BLaER1 treated with 17β-estradiol and CSF1 and Interleukin-3, amounts not matched to agents 10 nM and 100 nM (cell line): Measurements from ENCODE around the gene ANXA7.

Experiments
- H3K27ac ChIP-seq, 11 experiments: shearing (Covaris generic); formaldehyde crosslinking; 2 replicates each; pipeline ENCODE4 v1.8.1; 2022
- H3K27me3 ChIP-seq, 11 experiments: shearing (Covaris generic); formaldehyde crosslinking; 2 replicates each; pipeline ENCODE4 v1.8.1; 2022
- H3K36me3 ChIP-seq, 11 experiments: shearing (Covaris generic); formaldehyde crosslinking; 2 replicates each; pipeline ENCODE4 v1.8.1; 2022
- H3K4me1 ChIP-seq, 10 experiments: shearing (Covaris generic); formaldehyde crosslinking; 2 replicates each; pipeline ENCODE4 v1.8.1; 2022
- H3K4me2 ChIP-seq, 11 experiments: shearing (Covaris generic); formaldehyde crosslinking; 2 replicates each; pipeline ENCODE4 v1.8.1; 2022
- H3K4me3 ChIP-seq, 10 experiments: shearing (Covaris generic); formaldehyde crosslinking; 2 replicates each; pipeline ENCODE4 v1.8.1; 2022
- H3K9ac ChIP-seq, 11 experiments: shearing (Covaris generic); formaldehyde crosslinking; 2 replicates each; pipeline ENCODE4 v1.8.1; 2022
- H3K9me3 ChIP-seq, 11 experiments: shearing (Covaris generic); formaldehyde crosslinking; replicated peaks in 1 of 11; 2 replicates each; pipeline ENCODE4 v1.8.1; 2022
- H4K20me1 ChIP-seq, 11 experiments: shearing (Covaris generic); formaldehyde crosslinking; 2 replicates each; pipeline ENCODE4 v1.8.1; 2022
- Cebpa-rat ChIP-seq, 11 experiments: shearing (Covaris generic); IDR thresholded peaks; 2 replicates each; pipeline ENCODE4 v1.8.1; 2022

Gene ANXA7

GRCh38 chr10:73414230-73414945 is 530 bp upstream of the ANXA7 start:
- H3K27ac ChIP-seq, result peak overlapping the region in 9 of 11 experiments; percentile 84 to 98 (median 96); a peak in 17 of 22 replicates

GRCh38 chr10:73413108-73413527 is 740 bp downstream of the ANXA7 start:
- peaks cover 17 to 46% (median 25%) of the 10 kb centered on the region in 10 experiments for H3K4me1 ChIP-seq
- H4K20me1 ChIP-seq, result peaks cover 15 to 49% (median 35%) of the 10 kb centered on the region in 11 experiments; a peak in 20 of 22 replicates
- H3K4me2 ChIP-seq, result peak overlapping the region; percentile 73 to 100 (median 94)
- peaks cover under 1 to 17% (median 14%) of the 10 kb centered on the region in 11 experiments; a peak in 15 of 22 replicates for H3K36me3 ChIP-seq
- TF ChIP-seq Cebpa-rat (IDR thresholded peaks at IDR 0.05), result no peak
- H3K9ac ChIP-seq, result peak overlapping the region; percentile 89 to 99 (median 96)
- no peaks in the 10 kb centered on the region for H3K27me3 ChIP-seq
- H3K4me3 ChIP-seq, result peak overlapping the region; percentile 78 to 98 (median 90)
- peak overlapping the region; percentile 84 to 98 (median 94) for H3K27ac ChIP-seq
- 0 out of 22 replicates have a peak, but pooled peaks cover 0 to 3% (median 0%) of the 10 kb centered on the region in 11 experiments for H3K9me3 ChIP-seq

More at GRCh38 chr10:73414230-73414945, 530 bp upstream of the ANXA7 start:
- no peak for TF ChIP-seq Cebpa-rat (IDR thresholded peaks at IDR 0.05)
- peaks cover 6 to 36% (median 22%) of the 10 kb centered on the region in 11 experiments; a peak in 19 of 22 replicates for H4K20me1 ChIP-seq
- H3K4me1 ChIP-seq, result peaks cover 17 to 37% (median 25%) of the 10 kb centered on the region in 10 experiments
- H3K4me2 ChIP-seq, result peak overlapping the region; percentile 79 to 98 (median 91)
- peak overlapping the region; percentile 78 to 98 (median 90) for H3K4me3 ChIP-seq
- H3K9ac ChIP-seq, result peak overlapping the region; percentile 89 to 99 (median 96)
- no peaks in the 10 kb centered on the region for H3K27me3 ChIP-seq
- H3K36me3 ChIP-seq, result peaks cover 0 to 16% (median 14%) of the 10 kb centered on the region in 11 experiments; a peak in 11 of 22 replicates
- H3K9me3 ChIP-seq, result 0 out of 22 replicates have a peak, but pooled peaks cover 0 to 3% (median 0%) of the 10 kb centered on the region in 11 experiments

DNA sequence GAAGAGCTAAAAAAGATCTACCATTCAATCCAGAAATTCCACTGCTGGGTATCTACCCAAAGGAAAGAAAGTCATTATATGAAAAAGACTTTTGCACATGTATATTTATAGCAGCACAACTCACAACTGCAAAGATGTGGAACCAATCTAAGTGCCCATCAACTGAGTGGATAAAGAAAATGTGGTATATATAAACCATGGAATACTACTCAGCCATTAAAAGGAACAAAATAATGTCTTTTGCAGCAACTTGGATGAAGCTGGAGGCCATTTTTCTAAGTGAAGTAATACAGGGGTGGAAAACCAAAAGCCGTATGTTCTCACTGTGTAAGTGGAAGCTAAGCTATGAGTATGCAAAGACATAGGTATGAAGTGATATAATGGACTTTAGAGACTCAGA is 3.0 kb downstream of the ANXA7 start:
- Histone ChIP-seq H3K4me3 (no peak overlapping the region), H3K27me3 (no peaks in the 10 kb centered on the region), H4K20me1 (peaks cover 31 to 71% (median 57%) of the 10 kb centered on the region in 11 experiments), H3K9me3 (0 out of 22 replicates have a peak, but pooled peaks cover 0 to 3% (median 0%) of the 10 kb centered on the region in 11 experiments), H3K27ac (no peak overlapping the region), H3K9ac (no peak overlapping the region), H3K4me2 (peak overlapping the region in 1 of 11 experiments; percentile 3; a peak in 2 of 22 replicates), H3K36me3 (peaks cover 12 to 38% (median 29%) of the 10 kb centered on the region in 11 experiments; a peak in 20 of 22 replicates), H3K4me1 (peaks cover 17 to 46% (median 25%) of the 10 kb centered on the region in 10 experiments)
- no peak for TF ChIP-seq Cebpa-rat (IDR thresholded peaks at IDR 0.05)

GRCh38 chr10:73408978-73409521 is 4.8 kb downstream of the ANXA7 start:
- H3K27me3 ChIP-seq, result no peaks in the 10 kb centered on the region
- no peak overlapping the region for H3K9ac ChIP-seq
- H3K9me3 ChIP-seq, result 0 out of 22 replicates have a peak, but pooled peaks cover 0 to 3% (median 0%) of the 10 kb centered on the region in 11 experiments
- H3K4me3 ChIP-seq, result no peak overlapping the region
- H3K36me3 ChIP-seq, result peaks cover 12 to 42% (median 29%) of the 10 kb centered on the region in 11 experiments; a peak in 20 of 22 replicates
- peaks cover 40 to 90% (median 75%) of the 10 kb centered on the region in 11 experiments for H4K20me1 ChIP-seq
- H3K4me2 ChIP-seq, result peak overlapping the region in 4 of 11 experiments; percentile 15 to 38 (median 28); a peak in 5 of 22 replicates
- H3K27ac ChIP-seq, result no peak overlapping the region
- peaks cover 10 to 42% (median 17%) of the 10 kb centered on the region in 10 experiments for H3K4me1 ChIP-seq
- no peak for TF ChIP-seq Cebpa-rat (IDR thresholded peaks at IDR 0.05)

GRCh38 chr10:73408061-73408460 is 5.8 kb downstream of the ANXA7 start:
- no peak overlapping the region for H3K27ac ChIP-seq
- H3K4me1 ChIP-seq, result peaks cover 7 to 41% (median 15%) of the 10 kb centered on the region in 10 experiments
- peaks cover 12 to 50% (median 30%) of the 10 kb centered on the region in 11 experiments; a peak in 20 of 22 replicates for H3K36me3 ChIP-seq
- 0 out of 22 replicates have a peak, but pooled peaks cover 0 to 3% (median 0%) of the 10 kb centered on the region in 11 experiments for H3K9me3 ChIP-seq
- H3K4me3 ChIP-seq, result no peak overlapping the region
- peaks cover 45 to 99% (median 85%) of the 10 kb centered on the region in 11 experiments for H4K20me1 ChIP-seq
- TF ChIP-seq Cebpa-rat (IDR thresholded peaks at IDR 0.05), result no peak
- H3K27me3 ChIP-seq, result no peaks in the 10 kb centered on the region
- H3K9ac ChIP-seq, result no peak overlapping the region
- no peak overlapping the region for H3K4me2 ChIP-seq

- no peak overlapping the region for H3K4me3 ChIP-seq
- H3K27me3 ChIP-seq, result no peaks in the 10 kb centered on the region
- H3K4me2 ChIP-seq, result no peak overlapping the region
- peaks cover 12 to 52% (median 32%) of the 10 kb centered on the region in 11 experiments; a peak in 20 of 22 replicates for H3K36me3 ChIP-seq
- no peak for TF ChIP-seq Cebpa-rat (IDR thresholded peaks at IDR 0.05)
- H4K20me1 ChIP-seq, result peaks cover 45 to 99% (median 91%) of the 10 kb centered on the region in 11 experiments
- H3K4me1 ChIP-seq, result peaks cover 2 to 35% (median 9%) of the 10 kb centered on the region in 10 experiments
- H3K9me3 ChIP-seq, result 0 out of 22 replicates have a peak, but pooled peaks cover 0 to 3% (median 0%) of the 10 kb centered on the region in 11 experiments
- H3K9ac ChIP-seq, result no peak overlapping the region
- H3K27ac ChIP-seq, result no peak overlapping the region
Measured at GRCh38 chr10:73407495-73407894, 6.4 kb downstream of the ANXA7 start.

DNA sequence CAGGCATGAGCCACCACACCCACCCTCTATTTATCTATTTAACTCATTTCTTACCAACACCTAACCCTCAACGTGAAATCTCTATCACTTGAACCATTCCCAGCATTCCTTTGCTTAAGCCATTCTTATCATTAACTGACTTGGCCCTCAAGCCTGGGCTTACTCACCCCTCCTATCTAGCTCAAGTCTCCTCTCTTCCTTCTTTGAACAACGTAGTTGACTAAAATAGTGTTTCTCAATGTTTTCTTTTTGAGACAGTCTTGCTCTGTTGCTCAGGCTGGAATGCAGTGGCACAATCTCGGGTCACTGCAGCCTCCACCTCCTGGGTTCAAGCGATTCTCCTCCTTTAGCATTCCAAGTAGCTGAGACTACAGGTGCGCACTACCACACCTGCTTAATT is 7.0 kb downstream of the ANXA7 start:
- TF ChIP-seq Cebpa-rat (IDR thresholded peaks at IDR 0.05), result no peak
- no peaks in the 10 kb centered on the region for H3K27me3 ChIP-seq
- H3K4me2 ChIP-seq, result no peak overlapping the region
- peaks cover 0 to 29% (median 2%) of the 10 kb centered on the region in 10 experiments; a peak in 14 of 20 replicates for H3K4me1 ChIP-seq
- no peak overlapping the region for H3K4me3 ChIP-seq
- no peak overlapping the region for H3K27ac ChIP-seq
- H3K9ac ChIP-seq, result no peak overlapping the region
- peaks cover 12 to 52% (median 36%) of the 10 kb centered on the region in 11 experiments; a peak in 20 of 22 replicates for H3K36me3 ChIP-seq
- 0 out of 22 replicates have a peak, but pooled peaks cover 0 to 3% (median 0%) of the 10 kb centered on the region in 11 experiments for H3K9me3 ChIP-seq
- peaks cover 45 to 99% (median 97%) of the 10 kb centered on the region in 11 experiments for H4K20me1 ChIP-seq

- H3K4me3 ChIP-seq, result no peak overlapping the region
- TF ChIP-seq Cebpa-rat (IDR thresholded peaks at IDR 0.05), result no peak
- no peak overlapping the region for H3K4me2 ChIP-seq
- peaks cover 50 to 100% (median 99%) of the 10 kb centered on the region in 11 experiments for H4K20me1 ChIP-seq
- H3K9me3 ChIP-seq, result no peaks in the 10 kb centered on the region
- no peaks in the 10 kb centered on the region for H3K27me3 ChIP-seq
- H3K36me3 ChIP-seq, result peaks cover 16 to 52% (median 26%) of the 10 kb centered on the region in 11 experiments; a peak in 20 of 22 replicates
- no peak overlapping the region for H3K27ac ChIP-seq
- H3K4me1 ChIP-seq, result peaks cover 0 to 20% (median 0%) of the 10 kb centered on the region in 10 experiments; a peak in 7 of 20 replicates
- no peak overlapping the region for H3K9ac ChIP-seq
Measured at GRCh38 chr10:73405556-73405955, 8.3 kb downstream of the ANXA7 start.
